Small intestine (tissue), 7 donors: ENCODE data around the gene SLC39A11. TPM values are rescaled to one million over a fixed set of nuclear protein-coding genes. Genes with fewer than 3 reads are reported as not detected.

Experiments used
- DNase-seq, 2 donors: peaks; one replicate each; pipeline versions ENCODE4 v3.0.0 to v3.0.0-alpha.2; 2013
- FAIRE-seq: peaks from 2 replicates; lab custom pipeline; 2012; peaks lifted over from hg19 to GRCh38; lab: Jason Lieb, UNC
- H3K27ac ChIP-seq, 3 donors: one replicate each; pipeline ENCODE4 v1.5.1; 2013; ENCODE audit warnings: low read length in 2 of 3, mild to moderate bottlenecking in 2 of 3, control low read depth in 1 of 3, inconsistent platforms in 1 of 3, low read depth in 1 of 3, moderate library complexity in 1 of 3
- H3K27me3 ChIP-seq, 3 donors: one replicate each; pipeline ENCODE4 v1.6.1; 2013; ENCODE audit warnings: low read length in 3 of 3, inconsistent platforms in 1 of 3; ENCODE audit not compliant: control insufficient read depth in 3 of 3, insufficient read depth in 3 of 3
- H3K36me3 ChIP-seq, 3 donors: one replicate each; pipeline ENCODE4 v1.6.1; 2013; ENCODE audit warnings: low read length in 3 of 3, inconsistent platforms in 1 of 3, low read depth in 1 of 3, mild to moderate bottlenecking in 1 of 3, moderate library complexity in 1 of 3; ENCODE audit not compliant: control insufficient read depth in 3 of 3, insufficient read depth in 2 of 3
- H3K4me1 ChIP-seq, 3 donors: one replicate each; pipeline ENCODE4 v1.6.1; 2013; ENCODE audit warnings: low read length in 2 of 3, inconsistent platforms in 1 of 3, low read depth in 1 of 3, mild to moderate bottlenecking in 1 of 3, moderate library complexity in 1 of 3; ENCODE audit not compliant: control insufficient read depth in 3 of 3, insufficient read depth in 2 of 3
- H3K4me3 ChIP-seq, 3 donors: one replicate each; pipeline ENCODE4 v1.5.1; 2013; ENCODE audit warnings: low read length in 3 of 3, control low read depth in 1 of 3, inconsistent platforms in 1 of 3, low read depth in 1 of 3, mild to moderate bottlenecking in 1 of 3, moderate library complexity in 1 of 3
- H3K9me3 ChIP-seq, 2 donors: one replicate each; pipeline ENCODE4 v1.6.1; 2013; ENCODE audit warnings: low read depth in 1 of 2, low read length in 1 of 2; ENCODE audit not compliant: control insufficient read depth in 2 of 2, insufficient read depth in 1 of 2
- WGBS, 3 donors: extraction: QIAGEN DNeasy Blood & Tissue Kit; methylation state at CpG; one replicate each; pipeline ENCODE4 v1.1.7; 2013; 5-methylcytosine and 5-hydroxymethylcytosine counted together
- polyA plus RNA-seq, 4 donors: library from polyadenylated mRNA; stranded (reverse) in 3 of 4; unstranded in 1 of 4; fragments of 200-250 nt in 3 of 4; fragments of 120-200 nt in 1 of 4; gene quantifications; one replicate each; pipeline versions ENCODE4 v1.2.1 to v1.2.3, GENCODE V29; 2013
- donor health status: healthy with polysubstance abuse.
- donor health status: control.
- donor health status: control.
- donor health status: Bipolar disorder and iron deficiency.
- donor health status: healthy.

SLC39A11 gene
- polyA plus RNA-seq, 4 donors, result 2.7 to 53.7 (median 11.3) TPM

GRCh38 chr17:72861811-72862210 lies 230.7 kb downstream of the SLC39A11 start:
- Histone ChIP-seq H3K4me1 (no peaks in the 10 kb centered on the region), H3K27ac (no peak overlapping the region), H3K4me3 (no peak overlapping the region), H3K27me3 (no peaks in the 10 kb centered on the region), H3K9me3 (peaks cover 0 to 9% of the 10 kb centered on the region in 2 donors), H3K36me3 (no peaks in the 10 kb centered on the region)
- DNase-seq (no peak), FAIRE-seq (no peak)

- H3K27me3 ChIP-seq, result no peaks in the 10 kb centered on the region
- no peak overlapping the region for H3K4me3 ChIP-seq
- peaks cover 0 to 4% of the 10 kb centered on the region in 2 donors for H3K9me3 ChIP-seq
- no peak overlapping the region for H3K27ac ChIP-seq
- FAIRE-seq (no peak), DNase-seq (no peak)
- H3K36me3 ChIP-seq, result no peaks in the 10 kb centered on the region
- 78 to 90% (median 86%) methylated on average over 5 of the region's 5 CpGs for WGBS, 3 donors
- no peaks in the 10 kb centered on the region for H3K4me1 ChIP-seq
These were observed 231.7 kb downstream of the SLC39A11 start for GRCh38 chr17:72860778-72861177.

GRCh38 chr17:72858826-72859495 lies 233.5 kb downstream of the SLC39A11 start:
- Histone ChIP-seq H3K27me3 (no peaks in the 10 kb centered on the region), H3K4me3 (no peak overlapping the region), H3K9me3 (peaks cover 0 to 3% of the 10 kb centered on the region in 2 donors), H3K27ac (no peak overlapping the region), H3K36me3 (no peaks in the 10 kb centered on the region), H3K4me1 (no peaks in the 10 kb centered on the region)
- no peak for FAIRE-seq
- no peak for DNase-seq

- no peak for DNase-seq
- Histone ChIP-seq H3K4me1 (no peaks in the 10 kb centered on the region), H3K36me3 (peaks cover 0 to 3% (median 0%) of the 10 kb centered on the region in 3 donors), H3K27ac (no peak overlapping the region), H3K27me3 (no peaks in the 10 kb centered on the region), H3K9me3 (no peaks in the 10 kb centered on the region), H3K4me3 (no peak overlapping the region)
- no peak for FAIRE-seq
- WGBS, 3 donors, result 77 to 86% (median 81%) methylated on average over 17 of the region's 17 CpGs
These were observed 238.8 kb downstream of the SLC39A11 start for GRCh38 chr17:72853440-72854415.

GRCh38 chr17:72852277-72852938 lies 240.1 kb downstream of the SLC39A11 start:
- no peak for FAIRE-seq
- Histone ChIP-seq H3K4me1 (no peaks in the 10 kb centered on the region), H3K4me3 (no peak overlapping the region), H3K27ac (no peak overlapping the region), H3K27me3 (no peaks in the 10 kb centered on the region), H3K9me3 (no peaks in the 10 kb centered on the region), H3K36me3 (peaks cover 0 to 3% (median 0%) of the 10 kb centered on the region in 3 donors)
- 86 to 92% (median 86%) methylated on average over 5 of the region's 5 CpGs for WGBS, 3 donors
- DNase-seq, result no peak

GRCh38 chr17:72850410-72851118 lies 241.9 kb downstream of the SLC39A11 start:
- no peaks in the 10 kb centered on the region for H3K4me1 ChIP-seq
- H3K27ac ChIP-seq, result no peak overlapping the region
- H3K27me3 ChIP-seq, result no peaks in the 10 kb centered on the region
- DNase-seq (no peak), FAIRE-seq (no peak)
- no peaks in the 10 kb centered on the region for H3K9me3 ChIP-seq
- WGBS, 3 donors, result 91 to 94% (median 92%) methylated on average over 10 of the region's 10 CpGs
- H3K4me3 ChIP-seq, result no peak overlapping the region
- H3K36me3 ChIP-seq, result peaks cover 0 to 7% (median 0%) of the 10 kb centered on the region in 3 donors

GRCh38 chr17:72846399-72846798 lies 246.1 kb downstream of the SLC39A11 start:
- Histone ChIP-seq H3K4me3 (no peak overlapping the region), H3K27ac (no peak overlapping the region), H3K4me1 (peaks cover 0 to 9% (median 0%) of the 10 kb centered on the region in 3 donors), H3K36me3 (peaks cover 0 to 8% (median 0%) of the 10 kb centered on the region in 3 donors), H3K27me3 (no peaks in the 10 kb centered on the region), H3K9me3 (peaks cover 0 to 5% of the 10 kb centered on the region in 2 donors)
- FAIRE-seq (no peak), DNase-seq (peak in 1 of 2 donors; percentile 37)
- 95 to 100% (median 97%) methylated on average over 1 of the region's 1 CpG for WGBS, 3 donors
